GM12878 (cell line): ENCODE measurements around the gene GNB2. TPM values are rescaled to one million over a fixed set of nuclear protein-coding genes. Genes with fewer than 3 reads are reported as not detected.

Source experiments
- ATAC-seq: fragments of 200-7000 bp; cut with Tn5 transposase; 3 replicates; pipeline ENCODE4 v1.9.1; 2020; ENCODE audit warnings: mild to moderate bottlenecking, moderate library complexity
- BruUV-seq: library from RNA; stranded (reverse); fragments of 400-500 nt; replicated peaks from 2 replicates; lab custom pipeline; 2021; lab: Mats Ljungman, UMichigan
- CTCF ChIA-PET: fragments of 300-600 bp; sonication (Branson Sonifier 250); formaldehyde crosslinking; extraction: SDS; loops from one replicate; lab custom pipeline; 2021; ENCODE audit warnings: inconsistent platforms; lab: Yijun Ruan, JAX
- POLR2A ChIA-PET: fragments of 350-600 bp; formaldehyde crosslinking; extraction: SDS; loops from one replicate; lab custom pipeline; 2021; ENCODE audit warnings: inconsistent platforms; lab: Charles Lee
- RAD21 ChIA-PET: fragments of 300-600 bp; sonication (Branson Sonifier 250); formaldehyde crosslinking; loops from one replicate; lab custom pipeline; 2023; ENCODE audit warnings: antibody characterized with exemption; ENCODE audit not compliant: unreplicated experiment; lab: Charles Lee
- SMC1A ChIA-PET: fragments of 300-600 bp; sonication (Branson Sonifier 250); formaldehyde crosslinking; loops from one replicate; lab custom pipeline; 2023; ENCODE audit not compliant: unreplicated experiment, uncharacterized antibody; lab: Charles Lee
- DNase-seq: peaks from one replicate; pipeline ENCODE4 v3.0.0-alpha.2; 2011; ENCODE audit warnings: low read depth, low spot score
- FAIRE-seq: peaks from 3 replicates; lab custom pipeline; 2011; peaks lifted over from hg19 to GRCh38; lab: Jason Lieb, UNC
- H2AFZ ChIP-seq: 2 replicates; pipeline ENCODE4 v1.6.0; 2011; ENCODE audit warnings: low read depth, low read length, control low read depth; ENCODE audit not compliant: control insufficient read depth
- H3K27ac ChIP-seq: 2 replicates; pipeline ENCODE4 v1.5.1; 2011; ENCODE audit warnings: control low read depth; ENCODE audit not compliant: control insufficient read depth, insufficient read depth
- H3K27me3 ChIP-seq, 2 experiments: replicated peaks in 1 of 2; 2 replicates each; pipeline versions ENCODE4 v1.6.0 to v1.6.1; 2011; ENCODE audit warnings: low read length in 1 of 2; ENCODE audit not compliant: control insufficient read depth in 2 of 2, insufficient read depth in 2 of 2
- H3K36me3 ChIP-seq, 2 experiments: 2 replicates each; pipeline ENCODE4 v1.5.1; 2011; ENCODE audit warnings: low read length in 1 of 2; ENCODE audit not compliant: control insufficient read depth in 2 of 2, insufficient read depth in 2 of 2
- H3K4me1 ChIP-seq: 2 replicates; pipeline ENCODE4 v1.6.1; 2011; ENCODE audit warnings: mild to moderate bottlenecking, low read length, moderate library complexity, mixed read lengths; ENCODE audit not compliant: control insufficient read depth, insufficient read depth
- H3K4me2 ChIP-seq: 2 replicates; pipeline ENCODE4 v1.6.0; 2011; ENCODE audit warnings: control low read depth; ENCODE audit not compliant: control insufficient read depth, insufficient read depth
- H3K4me3 ChIP-seq: fragments of 200-600 bp; sonication (generic); 2 replicates; pipeline ENCODE4 v1.5.1; 2016
- H3K79me2 ChIP-seq: 2 replicates; pipeline ENCODE4 v1.6.0; 2011; ENCODE audit warnings: low read length; ENCODE audit not compliant: control insufficient read depth, insufficient read depth
- H3K9ac ChIP-seq: 2 replicates; pipeline ENCODE4 v1.8.0; 2011; ENCODE audit warnings: low read length, control low read depth, mixed read lengths; ENCODE audit not compliant: control insufficient read depth, insufficient read depth
- H3K9me3 ChIP-seq: replicated peaks from 3 replicates; pipeline ENCODE4 v1.5.1; 2011; ENCODE audit warnings: mild to moderate bottlenecking, low read length; ENCODE audit not compliant: control insufficient read depth, insufficient read depth
- H4K20me1 ChIP-seq: 2 replicates; pipeline ENCODE4 v1.6.0; 2011; ENCODE audit not compliant: control insufficient read depth, insufficient read depth
- BACH1 ChIP-seq: fragments of 450-650 bp; IDR thresholded peaks from 2 replicates; pipeline ENCODE4 v1.6.1; 2017; ENCODE audit warnings: mild to moderate bottlenecking, borderline replicate concordance
- CREB1 ChIP-seq: IDR thresholded peaks from 2 replicates; pipeline ENCODE4 v1.6.1; 2012; ENCODE audit warnings: low read depth, mild to moderate bottlenecking, inconsistent platforms
- JUNB ChIP-seq: IDR thresholded peaks from 2 replicates; pipeline ENCODE4 v1.6.1; 2016; ENCODE audit warnings: antibody characterized with exemption, mild to moderate bottlenecking
- KLF5 ChIP-seq: fragments of 450-650 bp; IDR thresholded peaks from 2 replicates; pipeline ENCODE4 v1.6.1; 2014; ENCODE audit warnings: mild to moderate bottlenecking; ENCODE audit not compliant: partially characterized antibody
- NR2F1 ChIP-seq: fragments of 450-650 bp; conservative IDR thresholded peaks from 2 replicates; pipeline ENCODE4 v1.6.1; 2017; ENCODE audit warnings: mild to moderate bottlenecking
- NRF1 ChIP-seq: conservative IDR thresholded peaks from 2 replicates; pipeline ENCODE4 v1.6.1; 2011; ENCODE audit warnings: mild to moderate bottlenecking, low read depth, low read length, improper control_type of control experiment
- RB1 ChIP-seq: fragments of 450-650 bp; formaldehyde crosslinking; IDR thresholded peaks from 2 replicates; pipeline ENCODE4 v1.6.1; 2017; ENCODE audit warnings: mild to moderate bottlenecking, borderline replicate concordance
- SMC3 ChIP-seq: IDR thresholded peaks from 2 replicates; pipeline ENCODE4 v1.6.1; 2011; ENCODE audit warnings: low read length, improper control_type of control experiment, borderline replicate concordance
- SREBF2 ChIP-seq: IDR thresholded peaks from 2 replicates; pipeline ENCODE4 v1.6.1; 2012; ENCODE audit warnings: mild to moderate bottlenecking, low read length
- WRNIP1 ChIP-seq: IDR thresholded peaks from 2 replicates; pipeline ENCODE4 v1.6.1; 2011; ENCODE audit warnings: low read depth, low read length, improper control_type of control experiment, borderline replicate concordance
- ZNF274 ChIP-seq: IDR thresholded peaks from one replicate; pipeline ENCODE4 v1.8.0; 2011; ENCODE audit not compliant: insufficient read length, insufficient read depth
- ZSCAN29 ChIP-seq: fragments of 450-650 bp; IDR thresholded peaks from 2 replicates; pipeline ENCODE4 v1.6.1; 2017; ENCODE audit warnings: mild to moderate bottlenecking, moderate library complexity
- WGBS: methylation state at CpG from one replicate; pipeline ENCODE4 v1.1.6; 2016; ENCODE audit warnings: low lambda C conversion rate; ENCODE audit not compliant: insufficient replicate concordance, insufficient coverage; ENCODE audit errors: missing lambda C conversion rate; 5-methylcytosine and 5-hydroxymethylcytosine counted together
- in situ Hi-C: fragments of 300-500 bp; cut with MboI; formaldehyde crosslinking; loops from 9 replicates; pipeline ENCODE4 v1.14.3; 2018; ENCODE audit warnings: mixed read lengths
- intact Hi-C: fragments of 100-400 bp; cut with micrococcal nuclease; formaldehyde crosslinking; loops from one replicate; pipeline ENCODE4 v1.14.2; 2022; ENCODE audit not compliant: unreplicated experiment
- polyA plus RNA-seq, 11 experiments: library from polyadenylated mRNA; depleted of rRNA in 4 of 11; unstranded in 6 of 11; stranded (reverse) in 5 of 11; fragments of >200 nt; fragmentation: Nextera tagmentation in 4 of 11; fragmentation: Illumina TruSeq in 1 of 11; extraction: Ambion mirVana in 4 of 11; extraction: Trizol in 1 of 11; gene quantifications; 1 replicate in 1 of 11; 2 replicates in 10 of 11; pipeline versions ENCODE4 v1.2.1 to v1.2.3, GENCODE V29; 2011 to 2016; ENCODE audit warnings: inconsistent platforms in 2 of 11, missing spikeins in 2 of 11, low read depth in 1 of 11
- total RNA-seq, 4 experiments: library from RNA; depleted of rRNA in 3 of 4; stranded (reverse); fragments of >200 nt in 3 of 4; fragmentation: Illumina TruSeq in 1 of 4; extraction: Trizol in 1 of 4; gene quantifications; 2 replicates each; pipeline versions ENCODE4 v1.2.1 to v1.2.3, GENCODE V29; 2013 to 2021
- TF ChIP-seq, protein P1 (sequence below): fragments of 450-650 bp; IDR thresholded peaks from 2 replicates; pipeline ENCODE4 v1.6.1; 2017; ENCODE audit warnings: mild to moderate bottlenecking, low read depth, inconsistent platforms; ENCODE audit not compliant: poor library complexity, severe bottlenecking
- TF ChIP-seq, protein P2 (sequence below): fragments of 450-650 bp; conservative IDR thresholded peaks from 2 replicates; pipeline ENCODE4 v1.6.1; 2017; ENCODE audit warnings: mild to moderate bottlenecking, moderate library complexity
- TF ChIP-seq, protein P3 (sequence below): fragments of 450-650 bp; formaldehyde crosslinking; IDR thresholded peaks from 2 replicates; pipeline ENCODE4 v1.4.0; 2022; ENCODE audit warnings: mild to moderate bottlenecking, moderate library complexity
- TF ChIP-seq, protein P4 (sequence below): IDR thresholded peaks from 2 replicates; pipeline ENCODE4 v1.6.1; 2012; ENCODE audit warnings: low read depth, low read length, improper control_type of control experiment

The GNB2 gene
- total and polyA plus RNA-seq, 10 of the 15 experiments (the other 5 are each of a cell fraction or from before 2014, with no cell fraction given): 0.35 to 175 (median 59.7) TPM

DNA sequence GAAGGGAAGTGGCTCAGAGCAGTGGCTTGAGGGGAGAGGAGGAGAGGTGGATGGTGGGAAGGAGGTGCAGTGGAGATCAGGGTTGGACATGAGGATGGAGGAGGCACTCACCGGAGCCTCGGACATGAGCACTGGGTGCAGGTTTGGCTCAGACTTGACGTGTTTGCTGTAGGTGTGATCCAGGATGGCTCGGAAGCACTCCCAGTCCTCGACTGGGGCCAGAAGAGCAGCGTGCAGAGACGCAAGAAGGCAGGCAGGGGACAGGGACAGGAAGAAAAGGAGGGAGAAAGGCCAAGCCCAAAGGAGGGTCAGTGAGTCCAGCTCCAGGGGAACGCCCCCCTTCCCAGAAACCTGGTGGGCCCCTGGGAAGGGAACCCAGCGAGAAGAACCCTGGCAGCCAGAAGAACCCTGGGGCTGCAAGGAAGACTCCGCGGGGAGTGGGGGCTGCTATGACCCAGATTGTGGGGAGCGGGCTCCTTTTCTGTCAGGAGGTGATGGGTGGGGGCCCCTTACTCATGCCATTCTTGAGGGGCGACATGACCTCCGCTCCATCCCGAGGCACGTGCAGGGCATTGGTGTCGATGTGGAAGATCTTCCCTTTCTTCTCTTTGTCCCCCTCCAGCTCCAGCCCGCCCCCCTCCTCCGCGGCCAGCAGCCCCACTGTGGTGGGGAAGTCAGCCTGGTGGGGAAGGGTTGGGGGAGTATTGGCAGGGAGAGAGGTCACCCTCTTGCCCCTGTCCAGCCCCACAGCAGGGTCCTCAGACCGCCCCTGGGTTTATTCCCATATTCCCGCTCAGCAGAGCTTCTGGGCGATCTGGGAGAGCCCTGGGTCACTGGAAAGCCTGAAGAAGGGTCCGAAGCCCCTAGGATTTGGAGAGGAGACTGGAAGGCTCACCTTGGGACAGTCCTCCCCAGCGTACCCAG lies 18.4 kb upstream of the GNB2 start:
- Histone ChIP-seq H3K27ac (no peak overlapping the region), H3K4me2 (no peak overlapping the region), H2AFZ (no peak overlapping the region), H3K27me3 (0 out of 4 replicates have a peak, but pooled peaks cover 0 to under 1% of the 10 kb centered on the region in 2 experiments), H3K4me3 (no peak overlapping the region), H3K9me3 (no peaks in the 10 kb centered on the region), H4K20me1 (no peaks in the 10 kb centered on the region), H3K79me2 (no peaks in the 10 kb centered on the region), H3K36me3 (no peaks in the 10 kb centered on the region), H3K9ac (no peak overlapping the region), H3K4me1 (no peaks in the 10 kb centered on the region)
- POLR2A ChIA-PET: no interaction called here
- BruUV-seq: no TSS peak
- no peak for DNase-seq
- RAD21 ChIA-PET: no interaction called here
- WGBS: 54% methylated on average over 23 of the region's 25 CpGs
- no peak for FAIRE-seq
- intact Hi-C loops (no loop called here), in situ Hi-C loops (no loop called here)
- CTCF ChIA-PET: no interaction called here
- ATAC-seq: no peak
- SMC1A ChIA-PET: no interaction called here
- TF ChIP-seq NR2F1: no peak
- TF ChIP-seq, protein P1, sequence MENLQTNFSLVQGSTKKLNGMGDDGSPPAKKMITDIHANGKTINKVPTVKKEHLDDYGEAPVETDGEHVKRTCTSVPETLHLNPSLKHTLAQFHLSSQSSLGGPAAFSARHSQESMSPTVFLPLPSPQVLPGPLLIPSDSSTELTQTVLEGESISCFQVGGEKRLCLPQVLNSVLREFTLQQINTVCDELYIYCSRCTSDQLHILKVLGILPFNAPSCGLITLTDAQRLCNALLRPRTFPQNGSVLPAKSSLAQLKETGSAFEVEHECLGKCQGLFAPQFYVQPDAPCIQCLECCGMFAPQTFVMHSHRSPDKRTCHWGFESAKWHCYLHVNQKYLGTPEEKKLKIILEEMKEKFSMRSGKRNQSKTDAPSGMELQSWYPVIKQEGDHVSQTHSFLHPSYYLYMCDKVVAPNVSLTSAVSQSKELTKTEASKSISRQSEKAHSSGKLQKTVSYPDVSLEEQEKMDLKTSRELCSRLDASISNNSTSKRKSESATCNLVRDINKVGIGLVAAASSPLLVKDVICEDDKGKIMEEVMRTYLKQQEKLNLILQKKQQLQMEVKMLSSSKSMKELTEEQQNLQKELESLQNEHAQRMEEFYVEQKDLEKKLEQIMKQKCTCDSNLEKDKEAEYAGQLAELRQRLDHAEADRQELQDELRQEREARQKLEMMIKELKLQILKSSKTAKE: no peak
- TF ChIP-seq WRNIP1: no peak
- TF ChIP-seq ZNF274: no peak
- TF ChIP-seq SREBF2: no peak
- TF ChIP-seq SMC3: no peak
- TF ChIP-seq BACH1: no peak
- TF ChIP-seq ZSCAN29: no peak
- no peak for TF ChIP-seq CREB1
- no peak for TF ChIP-seq JUNB
- no peak for TF ChIP-seq NRF1
- no peak for TF ChIP-seq KLF5
- no peak for TF ChIP-seq RB1
- TF ChIP-seq, protein P2, sequence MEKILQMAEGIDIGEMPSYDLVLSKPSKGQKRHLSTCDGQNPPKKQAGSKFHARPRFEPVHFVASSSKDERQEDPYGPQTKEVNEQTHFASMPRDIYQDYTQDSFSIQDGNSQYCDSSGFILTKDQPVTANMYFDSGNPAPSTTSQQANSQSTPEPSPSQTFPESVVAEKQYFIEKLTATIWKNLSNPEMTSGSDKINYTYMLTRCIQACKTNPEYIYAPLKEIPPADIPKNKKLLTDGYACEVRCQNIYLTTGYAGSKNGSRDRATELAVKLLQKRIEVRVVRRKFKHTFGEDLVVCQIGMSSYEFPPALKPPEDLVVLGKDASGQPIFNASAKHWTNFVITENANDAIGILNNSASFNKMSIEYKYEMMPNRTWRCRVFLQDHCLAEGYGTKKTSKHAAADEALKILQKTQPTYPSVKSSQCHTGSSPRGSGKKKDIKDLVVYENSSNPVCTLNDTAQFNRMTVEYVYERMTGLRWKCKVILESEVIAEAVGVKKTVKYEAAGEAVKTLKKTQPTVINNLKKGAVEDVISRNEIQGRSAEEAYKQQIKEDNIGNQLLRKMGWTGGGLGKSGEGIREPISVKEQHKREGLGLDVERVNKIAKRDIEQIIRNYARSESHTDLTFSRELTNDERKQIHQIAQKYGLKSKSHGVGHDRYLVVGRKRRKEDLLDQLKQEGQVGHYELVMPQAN: no peak
- TF ChIP-seq, protein P3, sequence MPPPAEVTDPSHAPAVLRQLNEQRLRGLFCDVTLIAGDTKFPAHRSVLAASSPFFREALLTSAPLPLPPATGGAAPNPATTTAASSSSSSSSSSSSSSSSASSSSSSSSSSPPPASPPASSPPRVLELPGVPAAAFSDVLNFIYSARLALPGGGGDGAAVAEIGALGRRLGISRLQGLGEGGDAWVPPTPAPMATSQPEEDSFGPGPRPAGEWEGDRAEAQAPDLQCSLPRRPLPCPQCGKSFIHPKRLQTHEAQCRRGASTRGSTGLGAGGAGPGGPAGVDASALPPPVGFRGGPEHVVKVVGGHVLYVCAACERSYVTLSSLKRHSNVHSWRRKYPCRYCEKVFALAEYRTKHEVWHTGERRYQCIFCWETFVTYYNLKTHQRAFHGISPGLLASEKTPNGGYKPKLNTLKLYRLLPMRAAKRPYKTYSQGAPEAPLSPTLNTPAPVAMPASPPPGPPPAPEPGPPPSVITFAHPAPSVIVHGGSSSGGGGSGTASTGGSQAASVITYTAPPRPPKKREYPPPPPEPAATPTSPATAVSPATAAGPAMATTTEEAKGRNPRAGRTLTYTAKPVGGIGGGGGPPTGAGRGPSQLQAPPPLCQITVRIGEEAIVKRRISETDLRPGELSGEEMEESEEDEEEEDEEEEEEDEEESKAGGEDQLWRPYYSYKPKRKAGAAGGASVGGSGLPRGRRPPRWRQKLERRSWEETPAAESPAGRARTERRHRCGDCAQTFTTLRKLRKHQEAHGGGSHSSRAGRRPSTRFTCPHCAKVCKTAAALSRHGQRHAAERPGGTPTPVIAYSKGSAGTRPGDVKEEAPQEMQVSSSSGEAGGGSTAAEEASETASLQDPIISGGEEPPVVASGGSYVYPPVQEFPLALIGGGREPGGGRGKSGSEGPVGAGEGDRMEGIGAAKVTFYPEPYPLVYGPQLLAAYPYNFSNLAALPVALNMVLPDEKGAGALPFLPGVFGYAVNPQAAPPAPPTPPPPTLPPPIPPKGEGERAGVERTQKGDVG (CRISPR knock-in tag): no peak
- TF ChIP-seq, protein P4, sequence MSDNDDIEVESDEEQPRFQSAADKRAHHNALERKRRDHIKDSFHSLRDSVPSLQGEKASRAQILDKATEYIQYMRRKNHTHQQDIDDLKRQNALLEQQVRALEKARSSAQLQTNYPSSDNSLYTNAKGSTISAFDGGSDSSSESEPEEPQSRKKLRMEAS: no peak
